Naive thymus-derived CD4-positive, alpha-beta T cell (primary cell): ENCODE results near the gene FAM3C. TPM values are rescaled to one million over a fixed set of nuclear protein-coding genes. Genes with fewer than 3 reads are reported as not detected.

Source experiments
- polyA plus RNA-seq, 2 donors: library from polyadenylated mRNA; unstranded; fragments of 300-500 nt; fragmentation: Illumina TruSeq; gene quantifications; one replicate each; pipeline ENCODE4 v1.2.3, GENCODE V29; 2021
- total RNA-seq, 6 experiments: library from RNA in 5 of 6; stranded (reverse) in 5 of 6; gene quantifications; 1 replicate in 5 of 6; 2 replicates in 1 of 6; pipeline ENCODE4 v1.2.3 and lab custom pipeline; 2021 to 2026

The FAM3C gene
- total and polyA plus RNA-seq, 7 experiments from 2014 or later = 9.6 to 28.4 (median 12.4) TPM

Other genes starting within 250 kb of the FAM3C start
- gene WNT16, start 67.3 kb downstream of the FAM3C start, total RNA-seq = not detected
- gene WNT16, start 67.3 kb downstream of the FAM3C start, polyA plus RNA-seq = not detected